ENCODE data around the gene SLC51B.
"Not testable (repeated sequence)": the region's sequence is repeated elsewhere in the genome, so short reads cannot be mapped to it uniquely, and the experiment has no call there.

SLC51B gene

DNA sequence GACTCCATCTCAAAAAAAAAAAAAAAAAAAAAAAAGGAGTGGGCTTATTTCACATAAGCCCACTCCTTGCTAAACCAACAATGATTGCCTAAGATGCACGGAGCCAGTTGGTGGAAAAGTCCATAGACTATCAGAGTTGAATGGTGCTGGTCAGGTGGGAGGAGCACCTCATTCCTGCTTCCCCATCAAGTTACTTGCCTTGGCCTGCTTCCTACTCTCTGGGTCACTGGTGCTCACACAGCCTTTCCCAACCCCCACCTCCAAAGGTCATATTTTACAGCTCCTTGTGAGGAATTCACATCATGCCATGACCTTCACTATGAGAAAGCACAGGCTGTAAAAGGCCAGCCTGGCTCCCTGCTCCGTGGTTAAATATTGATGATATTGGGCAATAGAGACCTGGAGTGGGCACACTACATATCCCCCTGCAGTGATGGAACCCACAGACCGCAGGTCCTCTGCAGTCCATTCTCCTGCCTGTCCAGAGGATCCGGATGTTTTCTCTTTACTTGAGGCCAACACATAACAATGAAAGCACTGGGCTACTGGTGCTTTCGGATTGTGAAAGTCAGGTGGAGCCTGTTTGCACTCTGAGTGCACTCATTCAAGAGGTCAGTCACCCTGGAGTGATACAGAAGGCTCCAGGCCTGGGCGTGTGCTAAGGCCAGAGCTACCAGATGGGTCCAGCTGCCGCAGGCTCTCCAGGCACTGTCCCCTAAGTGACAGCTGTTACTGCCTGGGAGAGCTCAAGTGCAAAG lies at the start of gene SLC51B:
Gene SLC51B, plus strand, starts transcription at position 664 of the 758 bp plus-strand sequence. CDS start 4,618 bp downstream, outside the sequence.
- DNase-seq: no peak

DNA sequence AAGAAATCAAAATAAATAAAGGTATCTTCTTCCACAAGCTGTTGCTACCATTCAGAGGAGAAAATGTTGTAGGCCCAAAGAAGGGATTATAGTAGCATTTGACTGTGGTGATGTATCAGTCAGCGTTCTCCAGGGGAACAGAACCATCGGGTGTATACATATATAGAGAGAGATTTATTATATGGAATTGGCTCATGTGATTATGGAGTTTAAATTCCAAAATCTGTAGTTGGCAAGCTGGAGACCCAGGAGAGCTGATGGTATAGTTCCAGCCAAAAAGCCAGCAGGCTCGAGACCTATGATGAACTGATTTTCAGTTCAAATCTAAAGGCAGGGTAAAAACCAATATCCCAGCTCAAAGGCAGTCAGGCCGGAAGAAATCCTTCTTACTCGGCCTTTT lies 48.1 kb upstream of the SLC51B start:
- no peak for DNase-seq

DNA sequence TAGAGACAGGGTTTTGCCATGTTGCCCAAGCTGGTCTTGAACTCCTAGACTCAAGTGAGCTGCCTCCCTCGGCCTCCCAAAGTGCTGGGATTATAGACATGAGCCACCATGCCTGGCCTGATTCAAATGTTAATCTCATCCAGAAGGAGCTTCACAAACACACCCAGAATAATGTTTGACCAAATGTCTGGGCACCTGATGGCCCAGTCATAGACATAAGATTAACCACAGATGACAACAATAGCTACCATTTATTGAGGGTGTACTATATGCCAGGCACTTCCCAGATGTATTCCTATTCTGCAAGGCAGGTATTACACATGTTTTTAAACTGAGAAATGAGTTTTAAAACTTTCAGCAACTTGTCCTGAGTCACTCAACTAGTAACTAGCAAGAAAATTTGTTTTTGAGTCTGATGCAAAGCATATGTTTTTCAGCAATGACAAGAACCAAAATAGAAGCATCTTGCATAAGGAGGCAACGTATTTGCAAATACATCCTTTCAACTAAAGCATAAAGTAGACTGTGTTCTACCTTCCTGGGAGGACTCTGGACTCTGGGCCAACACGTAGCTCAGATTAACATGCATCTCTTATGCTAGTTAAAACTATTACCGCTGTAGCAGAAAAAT lies 47.3 kb upstream of the SLC51B start:
- no peak for DNase-seq

DNA sequence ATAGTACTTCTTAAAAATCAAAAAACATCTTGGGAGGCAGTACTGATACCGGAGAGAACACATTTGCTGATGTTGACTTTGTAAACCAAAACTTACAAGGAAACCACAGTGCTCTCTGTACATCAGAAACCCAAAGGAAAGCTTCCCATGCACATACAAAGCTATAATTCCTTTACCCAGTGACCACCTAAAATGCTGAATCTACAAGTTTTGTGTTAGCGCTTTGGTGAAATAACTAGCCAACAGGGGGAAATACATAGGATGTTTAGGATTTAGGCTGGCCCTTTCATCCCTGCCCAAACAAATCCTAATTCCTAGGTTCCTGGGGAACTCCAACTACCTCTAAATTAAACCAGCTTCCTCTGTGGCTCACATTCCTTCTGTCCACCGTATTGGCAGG lies 40.2 kb upstream of the SLC51B start:
- DNase-seq: no peak

DNA sequence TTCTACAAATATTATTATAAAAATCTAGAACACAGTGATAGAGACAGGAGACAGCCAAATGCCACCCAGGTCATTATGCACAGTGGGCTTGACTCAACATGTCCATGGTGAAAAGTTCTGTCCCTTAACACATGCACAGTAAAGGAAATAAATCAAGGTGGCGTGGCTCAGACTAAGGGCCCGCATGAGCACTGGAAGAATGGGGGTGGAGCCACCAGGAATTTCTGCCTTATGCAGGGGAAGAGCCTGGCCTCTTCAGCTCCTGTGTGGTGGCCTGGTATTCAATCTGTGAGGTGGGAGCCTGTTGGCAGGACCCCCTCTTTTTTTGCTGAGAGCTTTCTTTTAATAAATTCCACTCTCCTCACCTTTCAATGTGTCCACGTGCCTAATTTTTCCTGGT lies 38.3 kb upstream of the SLC51B start:
- no peak for DNase-seq

DNA sequence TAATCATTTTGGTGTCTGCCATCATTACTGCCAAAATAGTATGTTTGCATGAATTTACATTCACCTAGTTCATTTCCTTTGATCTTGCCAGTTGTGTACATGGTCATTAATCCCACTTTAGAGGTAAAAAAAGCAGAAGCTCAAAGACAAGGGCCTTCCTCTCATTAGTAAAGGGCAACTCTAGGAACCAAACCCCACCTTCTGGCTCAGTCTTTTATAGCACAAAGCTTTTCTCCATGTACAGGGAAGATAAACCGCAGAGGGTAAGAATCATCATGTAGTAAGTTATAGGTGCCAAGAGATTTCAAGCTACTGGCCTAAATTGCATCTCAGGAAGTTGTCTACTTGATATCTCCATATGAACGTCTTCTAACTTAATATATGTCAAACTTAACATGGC lies 36.2 kb upstream of the SLC51B start:
- no peak for DNase-seq

DNA sequence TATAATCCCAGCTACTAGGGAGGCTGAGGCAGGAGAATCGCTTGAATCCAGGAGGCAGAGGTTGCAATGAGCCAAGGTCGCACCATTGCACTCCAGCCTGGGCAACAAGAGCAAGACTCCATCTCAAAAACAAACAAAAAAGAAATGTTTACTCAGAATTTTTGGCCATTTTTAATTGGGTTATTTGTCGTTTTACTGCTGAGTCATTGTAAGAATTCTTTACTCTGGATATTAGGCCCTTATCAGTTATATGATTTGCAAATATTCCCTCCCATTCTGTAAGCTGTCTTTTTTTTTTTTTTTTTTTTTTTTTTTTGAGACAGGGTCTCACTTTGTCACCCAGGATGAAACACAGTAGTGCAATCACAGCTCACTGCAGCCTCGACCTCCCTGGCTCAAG lies 34.0 kb upstream of the SLC51B start:
- DNase-seq: not testable (repeated sequence)

DNA sequence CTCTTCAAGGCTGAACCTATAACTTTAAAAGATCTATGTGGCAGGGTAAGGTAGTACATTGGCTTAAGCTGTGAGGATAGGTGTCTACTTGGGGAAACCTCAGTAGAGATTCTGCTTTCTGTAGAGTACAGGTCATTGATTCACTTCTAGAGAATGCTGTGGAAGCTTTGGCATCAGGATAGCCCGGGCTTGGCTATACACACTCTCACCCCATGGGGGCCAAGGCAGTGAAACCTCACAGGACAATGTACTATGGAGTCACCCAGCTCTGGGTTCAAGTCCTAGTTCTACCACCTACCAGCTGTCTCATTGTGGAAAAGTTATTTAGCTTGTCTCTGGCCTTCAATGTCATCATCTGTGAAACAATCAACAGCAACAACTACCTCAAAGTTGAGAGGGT lies 24.8 kb upstream of the SLC51B start:
- DNase-seq: no peak

DNA sequence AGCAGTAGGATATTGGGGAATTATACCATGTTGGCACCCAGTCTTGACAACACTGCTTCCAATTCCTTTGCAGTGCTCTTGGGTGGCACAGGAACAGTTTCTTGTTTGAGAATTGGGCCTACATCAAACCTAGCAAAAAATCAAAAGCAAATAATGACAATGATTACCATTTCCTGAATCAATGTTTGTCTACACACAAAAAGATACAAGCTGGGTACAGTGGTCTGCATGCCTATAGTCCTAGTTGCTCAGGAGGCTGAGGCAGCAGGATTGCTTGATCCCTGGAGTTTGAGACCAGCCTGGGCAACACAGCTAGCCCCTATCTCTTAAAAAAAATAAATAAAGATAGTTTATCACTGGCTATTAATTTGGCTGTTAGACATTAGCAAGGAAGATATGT lies 23.7 kb upstream of the SLC51B start:
- DNase-seq: no peak

DNA sequence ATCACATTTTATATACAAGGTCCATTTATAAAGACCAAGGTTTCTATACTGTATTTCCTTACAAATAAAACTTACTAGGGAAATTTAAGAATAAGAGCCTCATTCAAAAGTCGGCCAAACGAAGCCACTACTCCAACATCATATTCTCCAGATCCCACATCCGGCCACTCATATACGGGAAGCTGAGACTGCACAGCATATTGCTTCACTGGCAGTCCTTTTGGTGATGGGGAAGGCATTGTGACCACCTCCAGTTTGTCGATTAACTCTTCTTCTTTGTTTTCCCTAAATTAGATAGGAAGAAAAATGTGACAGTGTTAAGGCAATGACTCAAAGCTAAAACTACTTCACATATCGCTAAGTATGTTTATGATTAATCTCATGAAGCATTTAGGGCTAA lies 18.4 kb upstream of the SLC51B start:
- DNase-seq: no peak

DNA sequence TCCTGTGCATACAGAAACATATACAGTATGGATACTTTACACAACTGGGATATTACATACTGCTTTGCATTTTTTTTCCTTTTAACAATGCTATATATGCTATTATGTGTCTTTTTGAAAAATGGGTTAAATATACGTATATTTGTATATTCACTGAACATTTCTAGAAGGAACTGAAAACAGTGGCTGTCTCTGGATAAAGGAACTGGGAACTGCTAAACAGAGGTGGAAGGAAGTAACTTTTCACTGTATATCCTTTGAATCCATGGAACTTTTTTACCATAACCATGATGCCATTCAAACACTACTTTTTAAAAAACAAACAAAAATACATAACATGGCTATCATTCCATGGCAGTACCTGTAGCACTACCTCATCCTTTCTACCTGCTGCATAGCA lies 17.6 kb upstream of the SLC51B start:
- DNase-seq: no peak

DNA sequence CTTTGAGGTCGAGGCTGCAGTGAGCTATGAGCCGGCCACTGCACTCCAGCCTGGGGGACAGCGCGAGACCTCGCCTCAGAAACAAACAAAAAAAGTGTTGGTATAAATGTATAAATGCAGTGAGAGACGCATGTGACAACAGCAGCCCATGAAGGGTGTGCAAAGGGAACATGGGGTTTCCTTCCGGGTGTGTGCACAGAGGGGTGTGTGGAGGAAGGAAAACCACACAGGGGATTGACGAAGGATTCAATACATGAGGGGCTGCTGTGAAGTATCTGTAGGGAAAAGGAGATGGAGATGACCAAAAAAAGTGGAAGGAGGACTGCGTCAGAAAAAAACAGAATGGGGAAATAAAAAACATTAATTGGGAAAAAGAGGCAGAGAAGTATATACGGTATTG lies 16.8 kb upstream of the SLC51B start:
- no peak for DNase-seq

DNA sequence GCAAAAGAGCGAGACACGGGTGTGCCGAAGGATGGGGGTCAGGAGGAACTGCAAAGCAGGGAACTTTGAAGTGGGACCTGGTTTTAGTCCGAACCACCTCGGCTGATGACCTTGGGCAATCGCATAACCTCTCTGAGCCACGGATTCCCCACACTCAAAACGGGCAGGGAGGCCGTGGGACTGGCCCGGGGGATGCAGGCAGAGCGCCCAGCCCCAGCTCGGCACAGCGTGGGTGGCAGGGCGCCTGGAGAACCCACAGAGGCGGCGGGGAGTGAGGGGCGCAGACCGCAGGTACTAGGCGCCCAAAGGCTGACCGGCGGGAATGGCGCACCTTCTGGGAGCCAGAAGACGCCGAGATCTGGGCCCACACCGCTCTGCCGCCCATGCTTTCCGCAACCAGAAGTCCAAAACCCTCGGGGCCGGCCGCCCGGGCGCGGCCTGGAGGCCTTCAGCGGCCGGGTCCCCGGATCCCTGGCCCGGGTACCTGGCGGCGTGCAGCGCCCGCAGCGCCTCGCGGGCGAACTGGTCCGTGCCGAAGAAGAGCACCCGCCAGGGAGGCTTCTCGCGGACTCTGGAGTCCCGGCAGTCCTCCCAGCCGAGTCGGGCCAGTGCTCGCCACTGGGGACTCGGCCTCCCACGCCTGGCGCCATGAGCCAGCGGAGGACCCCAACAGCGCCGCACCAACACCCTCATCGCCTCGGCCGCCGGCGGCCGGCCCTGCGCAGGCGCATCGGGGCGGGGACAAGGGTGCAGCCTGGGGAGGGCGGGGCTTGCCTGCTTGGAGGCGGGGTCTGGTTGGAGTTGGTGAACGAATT lies 16.1 kb upstream of the SLC51B start, which contains the start of gene MTFMT:
Gene MTFMT, minus strand, starts transcription at position 719 of the 815 bp plus-strand sequence. Its CDS starts 26 bp downstream, at position 693.
- DNase-seq: peak; percentile 98

DNA sequence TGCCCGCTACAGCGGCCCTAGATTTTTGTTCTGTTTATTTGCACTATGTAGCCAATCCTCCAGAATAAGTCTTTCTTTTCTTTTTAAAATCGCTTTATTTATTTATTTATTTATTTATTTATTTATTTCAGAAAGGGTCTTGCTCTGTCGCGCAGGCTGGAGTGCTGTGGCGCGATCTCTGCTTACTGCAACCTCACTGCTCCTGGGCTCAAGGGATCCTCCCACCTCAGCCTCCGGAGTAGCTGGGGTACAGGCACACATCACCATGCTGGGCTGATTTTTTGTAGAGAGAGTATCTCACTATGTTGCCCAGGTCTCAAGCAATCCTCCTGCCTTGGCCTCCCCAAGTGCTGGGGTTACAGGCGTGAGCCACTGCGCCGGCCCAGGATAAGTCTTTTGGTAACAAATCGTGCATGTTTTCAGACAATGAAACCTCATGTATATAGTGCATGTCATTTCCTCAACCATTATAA lies 15.4 kb upstream of the SLC51B start:
- no peak for DNase-seq

DNA sequence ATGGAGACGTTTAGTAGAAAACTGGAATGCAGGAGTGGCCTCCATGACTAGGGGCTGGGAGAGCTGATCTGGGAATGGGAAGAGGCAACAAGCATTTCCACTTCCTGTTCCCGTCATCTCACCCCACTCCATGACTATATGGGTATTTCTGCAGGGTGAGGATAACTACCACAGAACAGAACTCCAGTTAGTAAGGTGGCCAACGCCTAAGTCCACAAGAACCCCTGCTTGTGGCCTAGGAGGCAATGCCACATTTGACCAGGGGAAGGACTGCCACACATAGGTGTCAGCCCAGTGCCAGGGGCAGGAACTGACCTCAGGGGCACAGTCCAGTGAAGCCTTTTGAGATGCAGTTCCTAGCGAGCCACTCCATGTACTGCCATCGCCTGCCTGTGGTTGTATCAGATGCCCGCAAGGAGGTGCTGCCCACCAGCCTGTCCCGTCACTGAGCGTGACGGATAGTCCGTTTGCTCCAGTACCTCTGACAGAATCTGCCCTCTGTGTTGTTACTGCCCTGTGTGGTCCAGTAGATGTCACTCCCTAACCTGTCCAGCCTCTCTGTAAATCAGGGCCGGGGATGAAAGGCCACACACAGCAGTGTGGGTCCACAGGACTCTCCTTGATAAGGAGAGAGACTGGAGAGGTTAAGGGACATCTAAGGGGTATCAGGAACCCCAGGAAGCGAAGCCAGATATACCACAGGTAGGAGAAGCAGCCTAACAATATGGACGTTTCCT lies 12.2 kb upstream of the SLC51B start:
- peak; percentile 52 for DNase-seq

DNA sequence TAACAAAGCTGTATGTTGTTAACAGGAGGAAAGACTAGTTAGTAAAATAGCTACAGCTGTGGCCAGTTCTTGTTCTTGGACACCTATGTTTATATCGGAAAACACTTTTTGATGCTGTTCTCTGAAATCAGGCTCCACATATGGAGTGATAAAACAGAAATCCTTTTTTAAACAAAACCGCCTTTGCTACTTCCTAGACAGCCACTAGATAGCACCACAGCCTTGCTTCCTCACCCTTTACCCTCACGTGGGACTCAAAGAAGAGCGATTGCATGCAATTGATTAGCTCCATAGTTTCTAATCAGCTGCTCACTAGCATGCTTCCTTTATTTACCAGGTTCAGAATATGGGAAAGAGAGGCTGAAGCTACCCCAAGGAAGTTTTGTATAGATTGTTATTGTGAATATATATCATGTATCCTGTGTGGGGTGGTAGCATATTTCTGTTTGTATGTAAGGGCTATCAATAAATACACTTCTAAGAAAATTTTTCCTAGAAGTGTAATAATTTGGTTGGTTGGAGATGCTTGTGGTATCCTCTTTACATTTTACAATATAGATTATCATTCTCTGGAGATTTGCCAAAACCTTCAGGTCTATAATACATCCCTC lies 11.4 kb upstream of the SLC51B start:
- DNase-seq: peak; percentile 21

DNA sequence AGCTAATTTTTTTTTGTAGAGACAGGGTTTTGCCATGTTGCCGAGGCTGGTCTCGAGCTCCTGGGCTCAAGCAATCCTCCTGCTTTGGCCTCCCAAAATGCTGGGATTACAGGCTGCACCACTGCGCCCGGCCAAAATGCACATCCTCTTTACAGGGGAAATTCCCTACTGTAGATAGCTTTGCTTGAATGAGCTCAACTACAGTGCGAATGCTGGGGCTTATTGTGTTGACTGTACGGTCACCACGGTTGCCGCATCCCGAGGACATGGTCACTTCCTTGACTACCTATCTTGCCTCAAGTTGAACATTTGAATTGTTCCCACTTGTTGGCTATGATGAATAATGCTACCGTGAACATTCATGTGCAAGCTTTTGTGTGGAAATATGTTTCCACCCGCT lies 10.5 kb upstream of the SLC51B start:
- DNase-seq: no peak

DNA sequence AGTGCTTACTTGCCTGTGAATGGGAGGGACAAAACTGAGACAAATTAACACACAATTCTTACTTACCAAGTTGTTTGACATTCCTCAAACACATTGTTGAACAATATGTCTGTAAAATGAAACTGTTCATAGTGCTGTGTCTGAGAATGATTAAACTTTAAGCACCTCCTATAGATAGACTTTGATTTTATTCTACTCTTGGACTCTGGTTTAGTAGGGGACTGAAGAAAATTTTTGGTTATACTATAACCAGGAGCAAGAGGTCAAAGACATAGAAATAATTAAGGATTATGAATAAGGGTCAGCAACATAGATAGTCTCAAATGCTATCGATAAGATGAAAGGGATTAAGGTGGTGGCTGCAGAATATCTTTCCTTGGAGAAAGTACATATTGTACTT lies 7.9 kb upstream of the SLC51B start:
- DNase-seq: no peak

DNA sequence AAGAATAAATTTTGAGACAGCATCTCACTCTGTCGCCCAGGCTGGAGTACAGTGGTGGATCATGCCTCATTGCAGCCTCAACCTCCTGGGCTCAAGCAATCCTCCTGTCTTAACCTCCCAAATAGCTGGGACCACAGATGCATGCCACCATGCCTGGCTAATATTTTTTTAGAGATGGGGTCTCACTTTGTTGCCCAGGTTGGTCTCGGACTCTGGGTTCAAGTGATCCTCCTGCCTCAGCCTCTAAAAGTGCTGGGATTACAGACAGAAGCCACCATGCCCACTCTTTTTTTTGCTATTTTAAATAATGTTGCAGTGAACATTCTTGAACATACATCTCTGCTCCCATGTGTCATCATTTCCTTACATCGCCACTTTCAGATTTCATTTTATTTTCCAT lies 6.8 kb upstream of the SLC51B start:
- DNase-seq: no peak

DNA sequence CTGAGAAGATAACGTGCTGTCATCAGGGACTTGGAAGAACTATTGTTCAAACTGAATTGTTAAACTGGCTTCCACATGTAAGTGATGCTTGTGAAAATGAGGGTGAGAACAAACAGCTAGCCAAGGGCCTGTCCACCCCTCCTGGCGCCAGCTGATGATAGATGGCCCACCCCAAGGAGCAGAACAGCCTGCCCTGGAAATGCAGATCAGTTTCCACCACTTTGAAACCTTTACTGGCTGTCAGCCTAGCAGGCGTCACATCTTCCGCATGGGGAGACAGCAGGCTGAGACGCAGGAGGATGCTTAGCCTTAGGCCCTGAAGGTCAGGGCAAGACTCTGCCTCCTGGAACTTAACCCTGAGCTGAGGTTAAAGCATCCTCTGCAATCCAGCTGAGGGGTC lies 6.4 kb upstream of the SLC51B start:
- no peak for DNase-seq

DNA sequence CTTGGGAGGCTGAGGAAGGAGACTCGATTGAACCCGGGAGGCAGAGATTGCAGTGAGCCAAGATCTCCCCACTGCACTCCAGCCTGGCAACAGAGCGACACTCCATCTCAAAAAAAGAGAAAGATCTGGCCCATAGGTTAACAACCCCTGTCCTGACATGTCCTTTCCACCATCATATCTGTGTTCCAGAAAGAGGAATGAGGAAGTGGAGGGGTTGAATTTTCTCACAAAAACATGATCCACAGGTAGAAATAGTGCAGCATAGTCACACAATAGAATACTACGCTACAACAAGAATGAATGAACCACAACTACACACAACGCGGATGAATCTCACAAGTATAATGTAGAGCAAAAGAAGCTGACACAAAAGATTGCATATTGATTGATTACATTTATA lies 4.7 kb upstream of the SLC51B start:
- DNase-seq: no peak

DNA sequence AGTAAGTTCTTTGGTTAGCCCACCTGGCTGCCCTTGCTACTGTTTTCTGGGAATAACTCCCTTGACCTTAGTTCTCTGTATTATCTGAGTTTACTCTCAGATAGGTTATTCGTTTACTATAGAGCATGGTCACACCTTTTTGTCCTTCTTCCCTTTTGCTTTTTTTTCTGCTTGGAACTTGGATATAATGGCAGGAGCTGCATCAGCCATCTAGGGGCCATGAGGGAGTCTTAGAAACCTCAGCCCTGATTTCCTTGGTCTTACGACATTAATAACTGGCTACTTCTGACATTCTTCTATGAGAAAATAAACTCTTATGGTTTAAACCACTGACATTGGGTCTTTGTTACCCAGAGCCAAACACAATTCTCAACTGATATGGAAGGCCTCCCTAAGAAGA lies 3.4 kb upstream of the SLC51B start:
- no peak for DNase-seq
